HCT116 (cell line): Measurements from ENCODE around the gene BICDL2.

Experiments used
- CEBPB ChIP-seq: IDR thresholded peaks from 2 replicates; pipeline ENCODE4 v1.6.1; 2012; ENCODE audit warnings: low read depth
- CTCF ChIP-seq, 3 experiments: fragments of 200-600 bp in 1 of 3; sonication (generic) in 1 of 3; IDR thresholded peaks in 2 of 3; conservative IDR thresholded peaks in 1 of 3; 2 replicates each; pipeline ENCODE4 v1.5.1; 2012 to 2017; ENCODE audit warnings: low read depth in 2 of 3, low read length in 2 of 3, antibody characterized with exemption in 1 of 3, borderline replicate concordance in 1 of 3, control low read depth in 1 of 3, mild to moderate bottlenecking in 1 of 3, mixed read lengths in 1 of 3, mixed run types in 1 of 3, moderate library complexity in 1 of 3; ENCODE audit not compliant: insufficient read depth in 1 of 3
- ELF1 ChIP-seq: IDR thresholded peaks from 2 replicates; pipeline ENCODE4 v1.6.1; 2012; ENCODE audit warnings: low read depth, borderline replicate concordance
- EZH2 ChIP-seq: fragments of 200-600 bp; sonication (generic); IDR thresholded peaks from 2 replicates; pipeline ENCODE4 v1.6.1; 2017; ENCODE audit warnings: antibody characterized with exemption, mixed run types
- JUND ChIP-seq: IDR thresholded peaks from 2 replicates; pipeline ENCODE4 v1.6.1; 2012
- RAD21 ChIP-seq: IDR thresholded peaks from 2 replicates; pipeline ENCODE4 v1.6.1; 2012; ENCODE audit warnings: low read depth, mild to moderate bottlenecking
- SRF ChIP-seq: IDR thresholded peaks from 2 replicates; pipeline ENCODE4 v1.6.1; 2012; ENCODE audit warnings: low read depth

GRCh38 chr16:3049921-3050481 is 13.3 kb upstream of the BICDL2 start:
- TF ChIP-seq CEBPB (no peak), RAD21 (no peak), EZH2 (no peak), CTCF (IDR thresholded peaks at IDR 0.05 in 2 of 3, conservative IDR thresholded peaks at IDR 0.05 in 1 of 3; ENCODE audit: borderline replicate concordance in 1 of 3, insufficient read depth in 1 of 3, low read depth in 2 of 3, low read length in 2 of 3) (no peak), SRF (no peak), JUND (no peak), ELF1 (no peak)
